ENCODE data around the gene TMPRSS6. TPM values are rescaled to one million over a fixed set of nuclear protein-coding genes. Genes with fewer than 3 reads are reported as not detected.

Gene TMPRSS6
- total and polyA plus RNA-seq, 2 of the 13 experiments (the other 11 are each of a cell fraction or from before 2014, with no cell fraction given): 4.2 to 4.8 TPM

- no peak for TF ChIP-seq HNF4A (CRISPR knock-in tag; IDR thresholded peaks at IDR 0.05)
- TF ChIP-seq ZNF207 (IDR thresholded peaks at IDR 0.05; ENCODE audit: borderline replicate concordance): no peak
- no peak for TF ChIP-seq FIP1L1 (IDR thresholded peaks at IDR 0.05; ENCODE audit: borderline replicate concordance, insufficient read depth, low read depth, low read length)
- DNase-seq (ENCODE audit: low spot score): no peak
- WGBS (ENCODE audit: low lambda C conversion rate): 70% methylated on average over 2 of the region's 3 CpGs
- in situ Hi-C loops (cut with HindIII; ENCODE audit: extremely low pct_ligation_motif_present, low pct_unique_long_range_greater_than_20kb): no loop called here
- no peaks in the 10 kb centered on the region for H3K79me2 ChIP-seq (ENCODE audit: insufficient read depth, low read length)
- H3K4me2 ChIP-seq (ENCODE audit: low read depth, low read length): no peak overlapping the region
- no peaks in the 10 kb centered on the region for H4K20me1 ChIP-seq (ENCODE audit: insufficient read depth, low read length)
- no peak overlapping the region for H2AFZ ChIP-seq (ENCODE audit: low read length)
- no peak overlapping the region for H3K27ac ChIP-seq (ENCODE audit: extremely low read length, insufficient read depth, low read length)
- H3K4me1 ChIP-seq (ENCODE audit: insufficient read depth, low read length): peaks cover 19% of the 10 kb centered on the region
- no TSS peak for BruUV-seq (replicated peaks)
- no peak overlapping the region for H3K9ac ChIP-seq (ENCODE audit: insufficient read depth, low read depth, low read length)
- FAIRE-seq: no peak
- no peak overlapping the region for H3K4me3 ChIP-seq (replicated peaks in 1 of 3; ENCODE audit: insufficient read depth in 1 of 3, low read depth in 2 of 3, low read length in 3 of 3)
- ChIA-PET POLR2A (no interaction called here), CTCF (ENCODE audit: low intra/inter-chr PET ratio, low total read pairs) (no interaction called here)
- no peak for ATAC-seq
- no peaks in the 10 kb centered on the region for H3K27me3 ChIP-seq (ENCODE audit: control insufficient read depth in 1 of 2, insufficient read depth in 2 of 2, low read length in 2 of 2)
- intact Hi-C loops (cut with micrococcal nuclease; ENCODE audit: unreplicated experiment): no loop called here
- no peaks in the 10 kb centered on the region for H3K36me3 ChIP-seq (replicated peaks in 1 of 2; ENCODE audit: control insufficient read depth in 1 of 2, insufficient read depth in 2 of 2, low read length in 2 of 2)
- no peaks in the 10 kb centered on the region for H3K9me3 ChIP-seq (ENCODE audit: low read length)
These were observed 44.3 kb downstream of the TMPRSS6 start for GRCh38 chr22:37065180-37065579.

DNA sequence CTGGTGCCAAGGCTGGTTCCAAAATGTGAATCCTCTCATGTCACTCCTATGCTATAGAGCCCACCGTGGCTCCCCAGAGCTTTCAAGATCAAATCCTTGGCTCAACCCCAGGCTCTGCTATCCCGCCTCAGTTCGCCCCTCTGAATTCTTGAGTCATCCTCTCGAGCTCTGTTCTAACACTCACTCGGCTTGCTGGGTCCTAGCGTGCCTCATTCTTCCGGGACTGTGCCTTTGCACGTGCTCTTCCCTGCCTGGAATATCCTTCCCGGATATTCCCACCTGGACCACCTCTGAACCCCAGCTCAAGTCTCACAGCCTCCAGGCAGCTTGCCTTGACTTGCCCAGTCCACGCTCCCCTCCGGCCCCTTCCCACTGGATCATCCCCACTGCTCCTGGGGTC is 45.0 kb downstream of the TMPRSS6 start:
- BruUV-seq (replicated peaks): no TSS peak
- FAIRE-seq (no peak), ATAC-seq (no peak), DNase-seq (ENCODE audit: low spot score) (no peak)
- Histone ChIP-seq H3K4me1 (ENCODE audit: insufficient read depth, low read length) (peaks cover 19% of the 10 kb centered on the region), H3K4me3 (replicated peaks in 1 of 3; ENCODE audit: insufficient read depth in 1 of 3, low read depth in 2 of 3, low read length in 3 of 3) (no peak overlapping the region), H3K9ac (ENCODE audit: insufficient read depth, low read depth, low read length) (no peak overlapping the region), H3K27me3 (ENCODE audit: control insufficient read depth in 1 of 2, insufficient read depth in 2 of 2, low read length in 2 of 2) (no peaks in the 10 kb centered on the region), H3K27ac (ENCODE audit: extremely low read length, insufficient read depth, low read length) (no peak overlapping the region), H2AFZ (ENCODE audit: low read length) (no peak overlapping the region), H3K79me2 (ENCODE audit: insufficient read depth, low read length) (no peaks in the 10 kb centered on the region), H3K4me2 (ENCODE audit: low read depth, low read length) (no peak overlapping the region), H3K36me3 (replicated peaks in 1 of 2; ENCODE audit: control insufficient read depth in 1 of 2, insufficient read depth in 2 of 2, low read length in 2 of 2) (no peaks in the 10 kb centered on the region), H3K9me3 (ENCODE audit: low read length) (no peaks in the 10 kb centered on the region), H4K20me1 (ENCODE audit: insufficient read depth, low read length) (no peaks in the 10 kb centered on the region)
- intact Hi-C loops (cut with micrococcal nuclease; ENCODE audit: unreplicated experiment): no loop called here
- WGBS (ENCODE audit: low lambda C conversion rate): 65% methylated on average over 11 of the region's 11 CpGs
- TF ChIP-seq ASH2L (IDR thresholded peaks at IDR 0.05; ENCODE audit: insufficient read length, low read depth, low read length): no peak
- no peak for TF ChIP-seq FOSL2 (CRISPR knock-in tag; IDR thresholded peaks at IDR 0.05)
- TF ChIP-seq, protein P1, sequence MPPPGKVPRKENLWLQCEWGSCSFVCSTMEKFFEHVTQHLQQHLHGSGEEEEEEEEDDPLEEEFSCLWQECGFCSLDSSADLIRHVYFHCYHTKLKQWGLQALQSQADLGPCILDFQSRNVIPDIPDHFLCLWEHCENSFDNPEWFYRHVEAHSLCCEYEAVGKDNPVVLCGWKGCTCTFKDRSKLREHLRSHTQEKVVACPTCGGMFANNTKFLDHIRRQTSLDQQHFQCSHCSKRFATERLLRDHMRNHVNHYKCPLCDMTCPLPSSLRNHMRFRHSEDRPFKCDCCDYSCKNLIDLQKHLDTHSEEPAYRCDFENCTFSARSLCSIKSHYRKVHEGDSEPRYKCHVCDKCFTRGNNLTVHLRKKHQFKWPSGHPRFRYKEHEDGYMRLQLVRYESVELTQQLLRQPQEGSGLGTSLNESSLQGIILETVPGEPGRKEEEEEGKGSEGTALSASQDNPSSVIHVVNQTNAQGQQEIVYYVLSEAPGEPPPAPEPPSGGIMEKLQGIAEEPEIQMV (CRISPR knock-in tag; IDR thresholded peaks at IDR 0.05; ENCODE audit: low read depth): no peak
- TF ChIP-seq, protein P2, sequence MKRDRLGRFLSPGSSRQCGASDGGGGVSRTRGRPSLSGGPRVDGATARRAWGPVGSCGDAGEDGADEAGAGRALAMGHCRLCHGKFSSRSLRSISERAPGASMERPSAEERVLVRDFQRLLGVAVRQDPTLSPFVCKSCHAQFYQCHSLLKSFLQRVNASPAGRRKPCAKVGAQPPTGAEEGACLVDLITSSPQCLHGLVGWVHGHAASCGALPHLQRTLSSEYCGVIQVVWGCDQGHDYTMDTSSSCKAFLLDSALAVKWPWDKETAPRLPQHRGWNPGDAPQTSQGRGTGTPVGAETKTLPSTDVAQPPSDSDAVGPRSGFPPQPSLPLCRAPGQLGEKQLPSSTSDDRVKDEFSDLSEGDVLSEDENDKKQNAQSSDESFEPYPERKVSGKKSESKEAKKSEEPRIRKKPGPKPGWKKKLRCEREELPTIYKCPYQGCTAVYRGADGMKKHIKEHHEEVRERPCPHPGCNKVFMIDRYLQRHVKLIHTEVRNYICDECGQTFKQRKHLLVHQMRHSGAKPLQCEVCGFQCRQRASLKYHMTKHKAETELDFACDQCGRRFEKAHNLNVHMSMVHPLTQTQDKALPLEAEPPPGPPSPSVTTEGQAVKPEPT (CRISPR knock-in tag; IDR thresholded peaks at IDR 0.05; ENCODE audit: low read depth): no peak
- in situ Hi-C loops (cut with HindIII; ENCODE audit: extremely low pct_ligation_motif_present, low pct_unique_long_range_greater_than_20kb): no loop called here
- ChIA-PET POLR2A (no interaction called here), CTCF (ENCODE audit: low intra/inter-chr PET ratio, low total read pairs) (no interaction called here)
